Osteoblast (primary cell): Measurements from ENCODE around the gene NUDT19. TPM values are rescaled to one million over a fixed set of nuclear protein-coding genes. Genes with fewer than 3 reads are reported as not detected.
"Not testable (repeated sequence)": the region's sequence is repeated elsewhere in the genome, so short reads cannot be mapped to it uniquely, and the experiment has no call there.

Experiments used
- DNase-seq: peaks from one replicate; pipeline ENCODE4 v3.0.0; 2011; ENCODE audit warnings: low spot score, mixed read lengths; ENCODE audit not compliant: insufficient read length; ENCODE audit errors: missing footprints
- H2AFZ ChIP-seq: 2 replicates; pipeline ENCODE4 v1.6.0; 2011; ENCODE audit warnings: mild to moderate bottlenecking, low read length
- H3K27ac ChIP-seq: 2 replicates; pipeline ENCODE4 v1.5.1; 2011; ENCODE audit warnings: mild to moderate bottlenecking, low read depth, low read length, moderate library complexity
- H3K27me3 ChIP-seq: 2 replicates; pipeline ENCODE4 v1.6.0; 2012; ENCODE audit warnings: mild to moderate bottlenecking, control low read depth, inconsistent platforms, low read length, moderate library complexity; ENCODE audit not compliant: insufficient read depth
- H3K36me3 ChIP-seq: 2 replicates; pipeline ENCODE4 v1.5.1; 2011; ENCODE audit warnings: mild to moderate bottlenecking, low read length, control low read depth, moderate library complexity; ENCODE audit not compliant: insufficient read depth
- H3K4me1 ChIP-seq: 2 replicates; pipeline ENCODE4 v1.5.1; 2011; ENCODE audit warnings: mild to moderate bottlenecking, low read length, control low read depth, moderate library complexity; ENCODE audit not compliant: insufficient read depth
- H3K4me2 ChIP-seq: 2 replicates; pipeline ENCODE4 v1.6.0; 2011; ENCODE audit warnings: mild to moderate bottlenecking, low read length; ENCODE audit not compliant: insufficient read depth
- H3K4me3 ChIP-seq: fragments of 200-600 bp; sonication (generic); 3 replicates; pipeline ENCODE4 v1.5.1; 2012; ENCODE audit warnings: mild to moderate bottlenecking, low read length, inconsistent platforms; ENCODE audit not compliant: insufficient read depth
- H3K79me2 ChIP-seq: 2 replicates; pipeline ENCODE4 v1.6.0; 2012; ENCODE audit warnings: mild to moderate bottlenecking, low read length, control low read depth, inconsistent platforms; ENCODE audit not compliant: insufficient read depth
- H3K9me3 ChIP-seq: 2 replicates; pipeline ENCODE4 v1.5.1; 2011; ENCODE audit warnings: low read depth, low read length, control low read depth
- H4K20me1 ChIP-seq: 2 replicates; pipeline ENCODE4 v1.6.0; 2012; ENCODE audit warnings: mild to moderate bottlenecking, low read length, control low read depth; ENCODE audit not compliant: insufficient read depth
- total RNA-seq: library from RNA; depleted of rRNA; stranded (reverse); fragments of >200 nt; gene quantifications from 2 replicates; pipeline ENCODE4 v1.2.3, GENCODE V29; 2012
- TF ChIP-seq, protein P1 (sequence below): IDR thresholded peaks from 2 replicates; pipeline ENCODE4 v1.5.1; 2011; ENCODE audit warnings: mild to moderate bottlenecking, low read depth, low read length, moderate library complexity; ENCODE audit errors: extremely low read depth

Gene NUDT19
- total RNA-seq, 1 donor, result 8.3 TPM

DNA sequence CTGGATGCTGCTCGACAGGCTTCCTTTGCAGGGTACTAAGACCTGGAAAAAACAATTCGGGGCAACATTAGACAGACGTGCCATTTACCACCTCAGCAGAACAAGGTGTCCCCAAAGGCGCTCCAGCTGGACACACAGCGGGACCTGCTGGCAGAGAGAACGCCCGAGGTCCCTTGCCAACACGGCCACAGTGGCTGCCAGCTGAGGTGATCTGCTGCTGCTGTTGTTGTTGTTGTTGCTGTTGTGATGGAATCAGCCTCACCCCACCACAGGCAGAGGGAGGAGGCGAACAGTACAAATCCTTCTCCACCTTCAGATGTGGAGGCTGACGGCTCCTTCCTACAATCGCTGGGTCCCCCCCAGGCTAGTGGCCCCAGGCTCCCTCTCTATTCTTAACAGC is 41.9 kb upstream of the NUDT19 start:
- no peak for DNase-seq
- H3K79me2 ChIP-seq, result peaks cover 4% of the 10 kb centered on the region
- no peaks in the 10 kb centered on the region for H3K9me3 ChIP-seq
- TF ChIP-seq, protein P1, sequence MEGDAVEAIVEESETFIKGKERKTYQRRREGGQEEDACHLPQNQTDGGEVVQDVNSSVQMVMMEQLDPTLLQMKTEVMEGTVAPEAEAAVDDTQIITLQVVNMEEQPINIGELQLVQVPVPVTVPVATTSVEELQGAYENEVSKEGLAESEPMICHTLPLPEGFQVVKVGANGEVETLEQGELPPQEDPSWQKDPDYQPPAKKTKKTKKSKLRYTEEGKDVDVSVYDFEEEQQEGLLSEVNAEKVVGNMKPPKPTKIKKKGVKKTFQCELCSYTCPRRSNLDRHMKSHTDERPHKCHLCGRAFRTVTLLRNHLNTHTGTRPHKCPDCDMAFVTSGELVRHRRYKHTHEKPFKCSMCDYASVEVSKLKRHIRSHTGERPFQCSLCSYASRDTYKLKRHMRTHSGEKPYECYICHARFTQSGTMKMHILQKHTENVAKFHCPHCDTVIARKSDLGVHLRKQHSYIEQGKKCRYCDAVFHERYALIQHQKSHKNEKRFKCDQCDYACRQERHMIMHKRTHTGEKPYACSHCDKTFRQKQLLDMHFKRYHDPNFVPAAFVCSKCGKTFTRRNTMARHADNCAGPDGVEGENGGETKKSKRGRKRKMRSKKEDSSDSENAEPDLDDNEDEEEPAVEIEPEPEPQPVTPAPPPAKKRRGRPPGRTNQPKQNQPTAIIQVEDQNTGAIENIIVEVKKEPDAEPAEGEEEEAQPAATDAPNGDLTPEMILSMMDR, result no peak
- H3K27ac ChIP-seq, result no peak overlapping the region
- no peaks in the 10 kb centered on the region for H3K27me3 ChIP-seq
- H3K4me1 ChIP-seq, result no peaks in the 10 kb centered on the region
- H3K4me3 ChIP-seq, result no peak overlapping the region
- no peaks in the 10 kb centered on the region for H4K20me1 ChIP-seq
- H3K36me3 ChIP-seq, result peaks cover 15% of the 10 kb centered on the region
- no peak overlapping the region for H3K4me2 ChIP-seq
- no peak overlapping the region for H2AFZ ChIP-seq

DNA sequence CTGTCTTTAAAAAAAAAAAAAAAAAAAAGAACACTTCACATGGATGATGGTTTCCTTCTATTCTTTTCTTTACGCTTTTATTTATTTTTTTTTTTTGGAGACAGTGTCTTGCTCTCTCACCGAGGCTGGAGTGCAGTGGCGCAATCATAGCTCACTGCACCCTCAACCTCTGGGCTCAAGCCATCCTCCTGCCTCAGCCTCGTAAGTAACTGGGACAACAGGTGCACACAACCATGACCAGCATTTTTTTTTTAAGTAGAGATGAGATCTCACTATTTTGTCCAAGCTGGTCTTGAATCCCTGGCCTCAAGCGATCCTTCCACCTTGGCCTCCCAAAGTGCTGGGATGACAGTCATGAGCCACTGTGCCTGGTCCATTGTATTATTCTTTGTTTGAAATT is 41.0 kb upstream of the NUDT19 start:
- Histone ChIP-seq H4K20me1 (no peaks in the 10 kb centered on the region), H2AFZ (no peak overlapping the region), H3K27ac (no peak overlapping the region), H3K27me3 (no peaks in the 10 kb centered on the region), H3K4me1 (no peaks in the 10 kb centered on the region), H3K4me3 (no peak overlapping the region), H3K9me3 (no peaks in the 10 kb centered on the region), H3K4me2 (no peak overlapping the region), H3K79me2 (peaks cover 4% of the 10 kb centered on the region), H3K36me3 (peaks cover 13% of the 10 kb centered on the region)
- TF ChIP-seq, protein P1, result no peak
- no peak for DNase-seq

DNA sequence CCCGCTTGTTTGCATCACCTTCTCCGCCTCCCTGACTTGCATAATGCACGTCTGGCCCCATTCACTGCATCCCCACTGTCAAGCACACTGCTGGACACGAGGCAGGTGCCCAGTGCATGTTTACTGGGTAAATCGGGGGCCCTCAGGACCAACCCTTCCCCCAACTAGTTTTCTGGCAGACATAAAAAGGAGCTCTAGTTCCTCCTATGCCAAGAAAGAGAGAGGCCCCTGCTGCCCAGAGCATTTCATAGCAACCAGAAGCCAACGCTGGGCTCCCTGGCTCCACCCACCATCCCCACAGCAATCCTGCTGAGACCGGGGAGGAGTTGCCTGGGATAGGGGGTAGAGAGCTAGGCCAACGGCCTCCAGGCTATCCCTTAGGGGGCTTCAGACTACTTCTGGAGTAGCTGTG is 39.9 kb upstream of the NUDT19 start:
- Histone ChIP-seq H3K4me2 (no peak overlapping the region), H4K20me1 (no peaks in the 10 kb centered on the region), H3K4me3 (no peak overlapping the region), H3K4me1 (no peaks in the 10 kb centered on the region), H3K36me3 (peaks cover 9% of the 10 kb centered on the region), H3K27me3 (no peaks in the 10 kb centered on the region), H2AFZ (no peak overlapping the region), H3K79me2 (peaks cover 7% of the 10 kb centered on the region), H3K9me3 (no peaks in the 10 kb centered on the region), H3K27ac (no peak overlapping the region)
- TF ChIP-seq, protein P1, result no peak
- DNase-seq, result peak; percentile 80

DNA sequence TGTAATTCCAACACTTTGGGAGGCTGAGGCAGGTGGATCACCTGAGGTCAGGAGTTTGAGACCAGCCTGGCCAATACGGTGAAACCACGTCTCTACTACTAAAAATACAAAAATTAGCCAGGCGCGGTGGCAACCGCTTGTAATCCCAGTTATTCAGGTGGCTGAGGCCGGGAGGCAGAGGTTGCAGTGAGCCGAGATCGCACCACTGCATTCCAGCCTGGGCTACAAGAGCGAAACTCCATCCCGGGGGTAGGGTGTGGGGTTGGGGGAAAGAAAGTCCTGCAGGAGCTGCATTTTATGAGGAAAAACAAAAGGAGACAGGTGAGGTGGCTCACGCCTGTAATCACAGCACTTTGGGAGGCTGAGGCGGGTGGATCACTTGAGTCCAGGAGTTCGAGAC is 39.3 kb upstream of the NUDT19 start:
- not testable (repeated sequence) for H3K79me2 ChIP-seq, H3K9me3 ChIP-seq, H3K4me2 ChIP-seq, H3K4me1 ChIP-seq, H3K27me3 ChIP-seq, H2AFZ ChIP-seq, H3K27ac ChIP-seq, H3K36me3 ChIP-seq, H3K4me3 ChIP-seq, H4K20me1 ChIP-seq, DNase-seq
